Uterus (tissue), 2 donors: ENCODE results near the gene CCZ1B.
"Not testable (repeated sequence)": the region's sequence is repeated elsewhere in the genome, so short reads cannot be mapped to it uniquely, and the experiment has no call there.

Experiments
- CTCF ChIP-seq, 4 experiments: fragments of 200-600 bp in 2 of 4; fragments of 450-650 bp in 2 of 4; sonication (generic) in 2 of 4; IDR thresholded peaks; one replicate each; pipeline ENCODE4 v1.5.1; 2016 to 2019; ENCODE audit warnings: antibody characterized with exemption in 4 of 4, mild to moderate bottlenecking in 2 of 4, moderate library complexity in 1 of 4
- POLR2A ChIP-seq, 2 donors: fragments of 450-650 bp; IDR thresholded peaks; one replicate each; pipeline ENCODE4 v1.6.1; 2016; ENCODE audit warnings: antibody characterized with exemption in 2 of 2, mild to moderate bottlenecking in 1 of 2, moderate library complexity in 1 of 2

- not testable (repeated sequence) for TF ChIP-seq CTCF, POLR2A (IDR thresholded peaks at IDR 0.05)
Observed at GRCh38 chr7:6813011-6813410, 13.1 kb downstream of the CCZ1B start.
